ENCODE measurements around the gene FXYD6. TPM values are rescaled to one million over a fixed set of nuclear protein-coding genes. Genes with fewer than 3 reads are reported as not detected.

Gene FXYD6
- polyA plus RNA-seq, 2 of the 4 experiments (the other 2 are of a cell fraction) = 0.26 to 0.49 TPM

- FAIRE-seq = no peak
- no peak for ATAC-seq
- no peak for TF ChIP-seq REST (IDR thresholded peaks at IDR 0.05)
- TF ChIP-seq FOXS1 (CRISPR knock-in tag; IDR thresholded peaks at IDR 0.05) = no peak
- TF ChIP-seq FOSB (CRISPR knock-in tag; IDR thresholded peaks at IDR 0.05) = no peak
- no peak for TF ChIP-seq JUNB (IDR thresholded peaks at IDR 0.05)
- TF ChIP-seq JUN (IDR thresholded peaks at IDR 0.05) = no peak
- TF ChIP-seq NPAS2 (CRISPR knock-in tag; IDR thresholded peaks at IDR 0.05; ENCODE audit: borderline replicate concordance) = no peak
- no peak for TF ChIP-seq RCOR1 (IDR thresholded peaks at IDR 0.05; ENCODE audit: low read depth, low read length)
- TF ChIP-seq RFX5 (IDR thresholded peaks at IDR 0.05) = no peak
- no peak for TF ChIP-seq EP300 (IDR thresholded peaks at IDR 0.05)
- no peak for TF ChIP-seq SMC3 (IDR thresholded peaks at IDR 0.05)
- no peak for TF ChIP-seq TFCP2L1 (CRISPR knock-in tag; IDR thresholded peaks at IDR 0.05)
- TF ChIP-seq BCL3 (IDR thresholded peaks at IDR 0.05) = no peak
- TF ChIP-seq PHF8 (IDR thresholded peaks at IDR 0.05; ENCODE audit: borderline replicate concordance, low read depth) = no peak
- no peak for TF ChIP-seq CTCF (IDR thresholded peaks at IDR 0.05)
- no peak for TF ChIP-seq E2F6 (IDR thresholded peaks at IDR 0.05; ENCODE audit: borderline replicate concordance, low read depth)
- TF ChIP-seq ELK1 (IDR thresholded peaks at IDR 0.05; ENCODE audit: low read depth, low read length) = no peak
- TF ChIP-seq, protein P1, sequence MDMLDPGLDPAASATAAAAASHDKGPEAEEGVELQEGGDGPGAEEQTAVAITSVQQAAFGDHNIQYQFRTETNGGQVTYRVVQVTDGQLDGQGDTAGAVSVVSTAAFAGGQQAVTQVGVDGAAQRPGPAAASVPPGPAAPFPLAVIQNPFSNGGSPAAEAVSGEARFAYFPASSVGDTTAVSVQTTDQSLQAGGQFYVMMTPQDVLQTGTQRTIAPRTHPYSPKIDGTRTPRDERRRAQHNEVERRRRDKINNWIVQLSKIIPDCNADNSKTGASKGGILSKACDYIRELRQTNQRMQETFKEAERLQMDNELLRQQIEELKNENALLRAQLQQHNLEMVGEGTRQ (IDR thresholded peaks at IDR 0.05) = no peak
- no peak for TF ChIP-seq NFE2L2 (conservative IDR thresholded peaks at IDR 0.05; ENCODE audit: low read length)
- TF ChIP-seq CHD4 (IDR thresholded peaks at IDR 0.05; ENCODE audit: borderline replicate concordance) = no peak
- no peak for TF ChIP-seq PBX3 (IDR thresholded peaks at IDR 0.05)
These were observed 41.5 kb downstream of the FXYD6 start for GRCh38 chr11:117834838-117835443.

More at GRCh38 chr11:117834838-117835443, 41.5 kb downstream of the FXYD6 start:
- peaks cover 5% of the 10 kb centered on the region; the same call in 1 of the 3 replicates for H3K4me1 ChIP-seq
- H3K9me3 ChIP-seq = no peaks in the 10 kb centered on the region
- H3K4me2 ChIP-seq = no peak overlapping the region
- H3K4me3 ChIP-seq = no peak overlapping the region
- DNase-seq (ENCODE audit: low read depth in 1 of 2, low spot score in 1 of 2) = no peak
- ChIA-PET CTCF (interaction anchor here (1.0 to 5.0 kb wide), 6 partner anchors 9 to 409 kb away, joined by 3 to 37 read pairs (median 12); partner anchors contain the start of gene FXYD2), POLR2A (no interaction called here)
- WGBS (ENCODE audit: missing lambda C conversion rate) = 75% methylated on average over 9 of the region's 17 CpGs
- H3K27ac ChIP-seq = no peak overlapping the region
